Activated T-helper 1 cell treated with anti-CD3 and anti-CD28 coated beads, Interleukin-2, amount 50 U/mL, for 16 hours (primary cell): ENCODE results near the gene RPS19BP1.
"Not testable (repeated sequence)": the region's sequence is repeated elsewhere in the genome, so short reads cannot be mapped to it uniquely, and the experiment has no call there.

Experiments
- DNase-seq, 2 donors: peaks; one replicate each; pipeline ENCODE4 v3.0.0-alpha.2; 2020; ENCODE audit warnings: low read depth in 1 of 2, low spot score in 1 of 2

RPS19BP1 gene

DNA sequence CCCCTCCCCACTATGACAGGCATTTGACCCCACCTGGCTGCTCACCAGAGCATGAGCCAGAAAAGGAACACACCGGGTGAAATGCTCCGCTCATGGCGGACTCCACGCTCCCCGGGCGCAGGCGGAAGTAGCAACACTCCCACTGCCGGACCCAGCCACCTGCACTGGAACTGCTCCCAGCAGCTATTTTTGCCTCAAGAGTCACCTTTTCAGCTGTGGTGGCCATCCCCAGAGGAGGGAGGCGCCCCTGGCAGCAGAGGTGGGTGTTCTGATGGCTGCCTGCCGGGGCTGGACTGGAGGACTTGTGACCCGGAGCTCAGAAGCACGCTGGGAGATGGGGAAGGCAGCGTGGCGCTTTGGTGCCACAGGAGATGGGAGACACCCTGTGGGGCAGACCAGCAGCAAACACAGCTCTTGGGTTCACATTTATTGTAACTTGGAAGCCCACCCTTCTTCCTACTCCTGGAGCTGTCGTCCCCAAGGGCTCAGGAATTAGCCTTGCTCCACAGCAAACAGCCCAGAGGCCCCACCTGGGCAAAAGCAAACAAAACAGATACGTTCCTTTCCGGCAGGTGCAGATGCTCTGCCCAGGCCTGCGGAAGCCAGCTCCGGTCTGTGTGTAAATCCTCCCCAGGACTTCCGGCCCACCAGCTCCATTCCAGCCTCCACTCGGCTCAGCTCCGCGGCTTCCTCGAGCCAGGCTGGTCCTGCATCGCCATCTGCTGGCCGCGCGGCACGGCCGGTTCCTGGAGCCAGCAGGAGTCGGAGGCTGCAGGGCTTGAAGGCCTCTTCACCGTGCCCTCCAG lies 3.7 kb downstream of the RPS19BP1 start:
- DNase-seq, result peak; percentile 87

GRCh38 chr22:39528080-39528661 lies 4.4 kb downstream of the RPS19BP1 start:
- no peak for DNase-seq

DNA sequence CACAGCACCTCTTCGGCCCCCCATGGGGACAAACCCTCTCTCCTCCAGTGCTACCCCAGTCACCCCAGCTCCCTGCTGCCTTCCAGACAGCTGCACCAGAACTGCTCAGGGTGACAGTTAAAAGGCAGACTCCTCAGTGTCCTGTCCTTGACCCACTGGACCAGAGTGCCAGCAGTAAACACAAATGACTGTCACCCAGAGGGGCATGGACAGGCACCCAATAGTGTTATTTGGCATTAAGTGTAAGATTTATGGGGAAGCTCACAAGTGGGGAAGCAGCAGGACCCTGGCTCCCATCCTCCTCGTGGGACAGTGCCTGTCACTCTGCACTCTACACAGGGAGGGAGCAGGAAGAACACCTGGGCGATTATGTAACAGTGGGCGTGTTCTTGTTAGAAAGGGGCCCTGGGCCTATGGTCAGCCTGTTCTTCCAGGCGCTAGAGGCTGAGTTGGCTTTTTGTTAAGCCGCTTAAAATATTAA lies 5.0 kb downstream of the RPS19BP1 start:
- DNase-seq, result no peak

GRCh38 chr22:39526736-39527171 lies 5.8 kb downstream of the RPS19BP1 start:
- no peak for DNase-seq

- DNase-seq, result no peak
Measured at GRCh38 chr22:39525658-39525975, 6.9 kb downstream of the RPS19BP1 start.

GRCh38 chr22:39524753-39525657 lies 7.5 kb downstream of the RPS19BP1 start:
- DNase-seq, result no peak

GRCh38 chr22:39524089-39524752 lies 8.3 kb downstream of the RPS19BP1 start:
- DNase-seq, result no peak

GRCh38 chr22:39522567-39523300 lies 9.8 kb downstream of the RPS19BP1 start:
- DNase-seq, result no peak

GRCh38 chr22:39522091-39522490 lies 10.5 kb downstream of the RPS19BP1 start:
- DNase-seq, result not testable (repeated sequence)

DNA sequence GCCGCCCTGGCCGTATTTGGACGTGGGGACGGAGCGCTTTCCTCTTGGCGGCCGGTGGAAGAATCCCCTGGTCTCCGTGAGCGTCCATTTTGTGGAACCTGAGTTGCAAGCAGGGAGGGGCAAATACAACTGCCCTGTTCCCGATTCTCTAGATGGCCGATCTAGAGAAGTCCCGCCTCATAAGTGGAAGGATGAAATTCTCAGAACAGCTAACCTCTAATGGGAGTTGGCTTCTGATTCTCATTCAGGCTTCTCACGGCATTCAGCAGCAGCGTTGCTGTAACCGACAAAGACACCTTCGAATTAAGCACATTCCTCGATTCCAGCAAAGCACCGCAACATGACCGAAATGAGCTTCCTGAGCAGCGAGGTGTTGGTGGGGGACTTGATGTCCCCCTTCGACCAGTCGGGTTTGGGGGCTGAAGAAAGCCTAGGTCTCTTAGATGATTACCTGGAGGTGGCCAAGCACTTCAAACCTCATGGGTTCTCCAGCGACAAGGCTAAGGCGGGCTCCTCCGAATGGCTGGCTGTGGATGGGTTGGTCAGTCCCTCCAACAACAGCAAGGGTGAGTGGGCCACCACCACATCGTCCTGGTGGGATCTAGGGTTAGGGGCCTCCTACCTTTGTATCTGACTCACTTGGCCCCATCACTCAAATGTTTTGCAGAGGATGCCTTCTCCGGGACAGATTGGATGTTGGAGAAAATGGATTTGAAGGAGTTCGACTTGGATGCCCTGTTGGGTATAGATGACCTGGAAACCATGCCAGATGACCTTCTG lies 11.3 kb downstream of the RPS19BP1 start:
- DNase-seq, result not testable (repeated sequence)

- DNase-seq, result peak; percentile 83 to 84
Measured at GRCh38 chr22:39520226-39521105, 12.1 kb downstream of the RPS19BP1 start, which contains the start of gene ATF4. TSS of gene ATF4 (plus strand) at chr22:39520562. CDS start at chr22:39521446, 884 bp downstream.

DNA sequence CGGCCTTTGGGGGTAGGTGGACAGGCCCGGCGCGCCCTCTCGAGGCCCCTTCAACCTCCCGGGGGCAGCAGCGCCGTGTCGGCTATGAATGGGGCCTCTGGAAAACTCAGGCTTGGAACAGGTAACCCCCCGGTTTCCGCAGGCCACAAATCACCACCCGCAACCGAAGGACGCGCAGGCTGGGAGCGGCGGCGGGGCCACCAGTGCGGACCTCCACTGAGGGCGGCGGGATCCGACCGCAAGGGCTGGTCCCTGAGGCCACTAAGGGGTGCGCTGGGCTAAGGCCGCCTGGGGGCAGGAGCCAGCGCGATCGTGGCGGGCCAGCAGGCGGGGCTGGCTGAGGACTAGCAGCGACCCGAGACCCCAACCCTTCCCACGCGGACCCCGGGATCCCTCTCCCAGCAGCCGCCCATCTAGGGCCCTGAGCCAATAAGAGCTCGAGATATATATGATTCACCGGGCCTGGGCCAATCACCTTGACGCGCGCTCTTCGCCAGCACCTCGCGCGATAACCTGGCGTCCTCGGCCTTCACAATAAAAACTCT lies 12.8 kb downstream of the RPS19BP1 start:
- peak; percentile 87 to 94 for DNase-seq

- DNase-seq, result no peak
Measured at GRCh38 chr22:39518996-39519680, 13.4 kb downstream of the RPS19BP1 start.

DNA sequence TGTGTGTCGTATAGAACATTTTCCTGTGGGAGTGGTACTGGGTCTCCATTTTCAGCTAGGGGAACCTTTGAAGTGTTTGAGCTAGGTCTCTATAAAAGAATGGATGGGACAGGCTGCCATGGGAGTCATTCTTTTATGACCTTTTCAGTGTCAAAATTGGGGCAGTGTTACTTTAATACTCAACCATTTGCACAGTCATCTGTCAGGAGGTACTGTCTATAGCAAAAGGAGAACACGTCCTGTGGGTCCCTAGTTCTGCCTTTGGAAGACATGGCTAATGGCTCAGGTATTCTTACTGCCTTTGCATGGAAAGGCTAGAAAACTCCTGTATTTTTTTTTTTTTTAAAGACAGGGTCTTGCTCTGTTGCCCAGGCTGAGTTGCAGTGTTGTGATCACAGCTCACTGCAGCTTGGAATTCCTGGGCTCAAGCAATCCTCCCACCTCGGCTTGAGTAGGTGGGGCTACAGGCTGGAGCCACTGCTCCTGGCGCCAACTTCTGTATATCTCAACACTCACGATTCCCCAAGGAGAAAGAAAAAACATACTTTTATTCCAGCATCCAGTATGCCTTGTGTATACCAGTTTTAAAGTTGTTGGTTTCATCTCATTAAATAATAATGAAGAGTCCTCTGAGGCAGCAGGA lies 14.3 kb downstream of the RPS19BP1 start:
- no peak for DNase-seq

- no peak for DNase-seq
Measured at GRCh38 chr22:39517470-39517869, 15.1 kb downstream of the RPS19BP1 start.

- no peak for DNase-seq
Measured at GRCh38 chr22:39515266-39516050, 17.1 kb downstream of the RPS19BP1 start.
